Endothelial cell of hepatic sinusoid (primary cell): Measurements from ENCODE around the gene IQCM.

Experiments used
- in situ Hi-C: cut with HindIII; loops from 2 replicates; pipeline ENCODE4 v1.10.0; 2017; ENCODE audit warnings: low sequenced_read_pairs

IQCM gene

GRCh38 chr4:149815743-149816142 is at the start of gene IQCM:
IQCM (minus strand) TSS chr4:149815843; CDS start chr4:149742691, 73,152 bp downstream.
- in situ Hi-C loops: no loop called here

- in situ Hi-C loops: no loop called here
Measured at GRCh38 chr4:149857446-149857845, 41.8 kb upstream of the IQCM start.

DNA sequence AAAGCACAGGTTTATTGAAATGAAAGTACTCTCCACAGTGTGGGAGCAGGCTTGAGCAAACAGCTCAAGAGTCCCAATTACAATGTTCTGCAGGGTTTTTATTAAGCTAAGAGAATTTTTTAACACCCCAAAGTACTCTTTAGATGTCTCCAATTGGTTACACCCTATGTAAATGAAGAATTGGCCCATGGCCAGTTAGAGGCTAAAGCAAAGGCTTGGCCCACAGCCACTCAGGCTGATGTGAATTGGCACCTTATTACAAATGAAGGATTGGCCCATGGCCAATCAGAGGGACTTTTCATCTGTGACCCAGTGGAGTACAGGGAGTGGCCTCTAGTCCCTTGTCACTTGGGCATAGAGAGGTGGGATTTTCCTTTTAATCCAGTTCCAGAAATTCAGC is 30.1 kb upstream of the IQCM start:
- in situ Hi-C loops: no loop called here

- in situ Hi-C loops: no loop called here
Measured at GRCh38 chr4:149841686-149842085, 26.0 kb upstream of the IQCM start.

DNA sequence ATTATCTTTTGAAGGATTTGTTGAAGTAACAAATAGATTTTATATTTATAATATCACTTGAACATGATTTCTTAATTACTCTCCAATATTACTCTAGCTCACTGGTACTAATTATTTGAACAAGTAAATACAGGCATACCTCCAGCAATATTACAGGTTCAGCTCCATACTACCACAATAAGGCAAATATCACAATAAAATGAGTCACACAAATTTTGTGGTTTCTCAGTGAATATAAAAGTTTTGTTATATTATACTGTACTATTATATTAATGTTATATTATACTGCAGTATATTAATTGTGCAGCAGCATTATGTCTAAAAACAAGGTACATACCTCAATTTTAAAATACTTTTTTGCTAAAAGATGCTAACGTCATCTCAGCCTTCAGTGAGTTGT is 22.4 kb upstream of the IQCM start:
- in situ Hi-C loops: no loop called here

- in situ Hi-C loops: no loop called here
Measured at GRCh38 chr4:149836546-149836945, 20.9 kb upstream of the IQCM start.

GRCh38 chr4:149835280-149835679 is 19.6 kb upstream of the IQCM start:
- in situ Hi-C loops: no loop called here

DNA sequence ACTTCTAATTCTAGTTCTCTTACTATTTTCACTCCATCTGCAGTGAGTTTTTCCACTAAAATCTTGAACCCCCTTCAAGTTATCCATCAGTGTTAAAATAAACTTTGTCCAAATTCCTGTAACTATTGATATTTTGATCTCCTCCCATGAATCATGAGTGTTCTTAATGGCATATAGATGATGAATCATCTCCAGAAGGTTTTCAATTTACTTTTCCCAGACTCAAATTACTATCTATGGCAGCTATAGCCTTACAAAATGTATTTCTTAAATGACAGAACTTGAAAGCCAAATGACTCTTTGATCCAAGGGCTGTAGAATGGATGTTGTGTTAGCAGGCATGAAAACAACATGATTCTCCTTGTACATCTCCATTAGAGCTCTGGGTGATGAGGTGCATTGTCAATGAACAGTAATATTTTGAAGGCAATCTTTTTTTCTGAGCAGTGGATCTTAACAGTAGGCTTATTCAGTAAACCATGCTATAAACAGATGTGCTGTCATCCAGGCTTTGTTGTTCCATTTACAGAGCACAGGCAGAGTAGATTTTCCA is 16.1 kb upstream of the IQCM start:
- in situ Hi-C loops: no loop called here

DNA sequence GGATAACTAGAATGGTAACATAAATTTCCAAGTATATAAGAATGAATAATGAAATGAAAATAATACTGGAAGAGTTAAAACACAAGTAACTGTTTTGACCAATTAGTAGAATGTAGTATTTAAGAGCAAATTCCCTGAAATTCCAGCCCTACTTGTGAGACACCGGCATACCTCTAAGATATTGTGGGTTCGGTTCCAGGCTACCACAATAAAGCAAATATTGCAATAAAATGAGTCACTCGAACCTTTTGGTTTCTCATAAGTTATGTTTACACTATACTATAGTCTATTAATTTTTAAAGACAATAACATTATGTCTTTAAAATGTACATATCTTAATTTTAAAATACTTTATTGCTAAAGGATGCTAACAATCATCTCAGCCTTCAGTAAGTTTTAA is 15.2 kb upstream of the IQCM start:
- in situ Hi-C loops: no loop called here

- in situ Hi-C loops: no loop called here
Measured at GRCh38 chr4:149825336-149825735, 9.7 kb upstream of the IQCM start.

DNA sequence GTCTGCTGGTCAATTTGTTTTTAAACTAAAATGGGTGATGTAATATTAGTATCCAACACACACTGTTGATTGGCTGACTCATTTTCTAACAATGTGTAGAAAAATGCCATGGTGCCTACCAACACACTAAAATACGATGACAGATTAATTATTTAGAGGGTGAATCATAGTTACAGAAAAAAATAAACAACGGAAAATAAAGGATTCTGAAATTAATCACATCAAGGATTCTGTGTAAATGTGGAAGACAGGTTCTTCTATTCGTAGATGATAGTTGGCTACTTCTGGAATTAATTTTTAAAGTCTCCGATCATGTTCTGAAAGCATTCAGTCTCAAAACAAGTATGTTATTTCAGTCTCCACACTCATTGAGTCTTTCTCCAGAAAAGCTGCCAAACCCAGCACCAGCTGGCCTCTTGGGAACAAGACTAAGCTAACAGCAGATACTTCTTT is 8.2 kb upstream of the IQCM start:
- in situ Hi-C loops: no loop called here

DNA sequence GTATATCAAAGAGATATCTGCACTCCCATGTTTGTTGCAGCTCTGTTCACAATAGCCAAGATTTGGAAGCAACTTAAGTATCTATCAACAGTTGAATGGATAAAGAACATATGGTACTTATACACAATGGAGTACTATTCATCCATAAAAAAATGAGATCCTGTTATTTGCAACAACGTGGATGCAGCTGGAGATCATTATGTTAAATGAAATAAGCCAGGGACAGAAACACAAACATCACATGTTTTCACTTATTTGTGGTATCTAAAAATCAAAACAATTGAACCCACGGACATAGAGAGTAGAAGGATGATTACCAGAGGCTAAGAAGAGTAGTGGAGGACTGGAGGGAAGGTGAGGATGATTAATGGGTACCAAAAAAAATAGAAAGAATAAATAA is 14.2 kb downstream of the IQCM start:
- in situ Hi-C loops: no loop called here

GRCh38 chr4:149799546-149799945 is 16.1 kb downstream of the IQCM start:
- in situ Hi-C loops: no loop called here

- in situ Hi-C loops: no loop called here
Measured at GRCh38 chr4:149796381-149796780, 19.3 kb downstream of the IQCM start.

DNA sequence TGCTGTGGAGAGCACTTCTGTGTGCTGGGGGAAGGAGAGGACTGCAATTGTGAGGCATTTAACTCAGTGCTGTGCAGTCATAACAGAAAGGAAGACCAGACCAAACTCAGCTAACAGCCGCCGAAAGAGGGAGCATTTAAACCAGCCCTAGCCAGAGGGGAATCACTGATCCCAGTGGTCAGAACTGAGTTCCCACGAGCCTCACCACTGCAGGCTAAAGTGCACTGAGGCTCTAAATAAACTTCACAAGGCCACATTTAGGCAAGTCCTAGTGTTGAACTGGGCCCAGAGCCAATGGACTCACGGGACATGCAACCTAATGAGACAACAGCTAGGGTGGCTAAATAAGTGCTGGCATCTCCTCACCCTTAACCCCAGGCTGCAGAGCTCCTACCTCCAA is 20.4 kb downstream of the IQCM start:
- in situ Hi-C loops: no loop called here

- in situ Hi-C loops: no loop called here
Measured at GRCh38 chr4:149794352-149794751, 21.3 kb downstream of the IQCM start.

DNA sequence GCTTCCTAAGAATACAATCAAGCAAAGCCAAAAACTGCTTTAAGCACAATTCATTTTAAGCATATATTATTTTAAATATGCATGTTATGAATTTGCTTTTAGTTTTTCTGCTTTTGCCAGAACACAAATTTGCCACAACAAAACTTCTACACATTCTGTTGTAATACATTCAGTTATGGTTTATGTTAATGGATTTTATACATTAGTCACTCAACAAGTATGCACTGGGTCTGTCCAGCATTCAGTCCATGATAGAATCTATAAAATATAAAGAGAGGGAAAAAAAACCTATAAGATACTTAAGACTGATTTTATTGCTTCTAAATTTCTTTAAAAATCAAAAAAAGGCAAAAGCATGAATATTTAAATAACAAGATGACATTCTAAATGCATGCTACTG is 22.2 kb downstream of the IQCM start:
- in situ Hi-C loops: no loop called here

GRCh38 chr4:149791851-149792250 is 23.8 kb downstream of the IQCM start:
- in situ Hi-C loops: no loop called here

- in situ Hi-C loops: no loop called here
Measured at GRCh38 chr4:149790172-149790907, 25.3 kb downstream of the IQCM start.

DNA sequence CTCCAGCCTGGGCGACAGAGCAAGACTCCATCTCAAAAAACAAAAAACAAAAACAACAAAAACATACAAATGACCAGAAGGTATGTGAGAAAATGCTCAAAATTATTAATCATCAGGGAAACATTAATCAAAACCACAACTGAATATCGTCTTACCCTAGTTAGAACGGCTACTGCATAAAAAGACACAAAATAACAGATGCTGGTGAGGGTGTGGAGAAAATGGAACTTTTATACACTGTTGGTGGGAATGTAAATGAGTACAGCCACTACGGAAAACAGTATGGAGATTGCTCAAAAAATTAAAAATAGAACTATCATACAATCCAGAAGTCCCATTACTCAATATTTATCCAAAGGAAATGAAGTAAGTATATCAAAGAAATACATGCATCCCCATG is 27.3 kb downstream of the IQCM start:
- in situ Hi-C loops: no loop called here

DNA sequence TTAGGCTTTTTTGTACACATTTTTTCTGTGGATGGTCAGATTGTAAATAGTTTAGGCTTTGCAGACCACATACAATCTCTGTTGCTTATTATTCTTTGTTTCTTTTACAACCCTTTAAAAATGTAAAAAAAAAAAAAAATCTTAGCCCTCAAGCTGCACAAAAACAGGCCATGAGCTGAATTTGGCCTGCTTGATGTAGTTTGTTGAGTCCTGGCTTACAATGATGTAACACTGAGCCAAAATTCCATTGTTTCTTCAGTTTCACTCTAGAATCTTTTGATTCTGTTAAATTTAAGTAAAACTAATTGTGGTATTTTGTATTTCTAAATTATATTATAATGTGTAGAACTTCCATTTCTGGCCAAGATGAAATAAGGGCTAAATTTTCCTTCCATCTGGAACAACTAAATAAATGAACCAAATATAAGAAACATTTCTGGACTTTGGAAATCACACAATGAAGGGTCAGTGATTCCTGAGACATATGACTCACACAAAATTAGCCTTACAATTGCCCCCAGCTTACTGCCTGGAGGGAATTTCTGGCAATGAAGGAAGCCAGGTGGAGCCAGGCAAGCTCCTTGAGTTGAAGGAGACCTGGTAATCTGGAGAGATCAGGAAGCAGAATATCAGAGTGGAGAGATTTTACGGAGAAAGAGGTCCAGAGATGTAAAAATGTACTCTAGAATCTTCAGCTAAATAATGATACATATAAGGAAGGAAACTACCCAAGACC is 29.8 kb downstream of the IQCM start:
- in situ Hi-C loops: no loop called here

DNA sequence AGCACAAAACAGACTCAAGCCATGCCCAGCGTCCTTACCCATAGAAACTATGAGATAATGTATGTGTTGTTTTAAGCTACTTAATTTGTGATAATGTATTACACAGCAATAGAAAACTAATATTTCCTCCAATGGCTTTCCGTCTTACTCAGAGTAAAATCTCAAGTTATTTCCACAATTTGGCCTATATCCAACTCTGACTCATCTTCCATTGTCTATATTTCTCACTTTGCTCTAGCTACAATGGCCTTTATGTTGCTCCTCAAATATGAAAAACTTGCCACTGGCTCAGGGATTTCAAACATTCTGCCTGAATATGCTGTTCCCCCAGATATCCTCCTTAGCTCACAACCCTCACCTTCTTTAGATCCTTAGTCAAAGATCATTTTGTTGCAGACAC is 31.6 kb downstream of the IQCM start:
- in situ Hi-C loops: no loop called here
